Spleen (tissue), 7 donors: ENCODE data around the gene FLYWCH1.

Source experiments
- POLR2AphosphoS5 ChIP-seq, 3 donors: sonication (generic); formaldehyde crosslinking; IDR thresholded peaks; one replicate each; pipeline ENCODE4 v1.5.1; 2017; ENCODE audit warnings: antibody characterized with exemption in 3 of 3
- TF ChIP-seq, protein P1 (sequence below), 11 experiments: fragments of 200-600 bp in 7 of 11; fragments of 450-650 bp in 4 of 11; sonication (generic) in 4 of 11; IDR thresholded peaks in 8 of 11; conservative IDR thresholded peaks in 3 of 11; 1 replicate in 7 of 11; 2 replicates in 4 of 11; pipeline versions ENCODE4 v1.4.0 to v1.8.0; 2016 to 2021; ENCODE audit warnings: antibody characterized with exemption in 11 of 11, inconsistent platforms in 4 of 11, mild to moderate bottlenecking in 1 of 11
- donor health status: DM: no; HTN: no; CAD: no; lungs with moderate emphysema.
- donor health status: DM: no; HTN: no; CAD: no.
- donor health status: DM: no; HTN: no; CAD: no.

DNA sequence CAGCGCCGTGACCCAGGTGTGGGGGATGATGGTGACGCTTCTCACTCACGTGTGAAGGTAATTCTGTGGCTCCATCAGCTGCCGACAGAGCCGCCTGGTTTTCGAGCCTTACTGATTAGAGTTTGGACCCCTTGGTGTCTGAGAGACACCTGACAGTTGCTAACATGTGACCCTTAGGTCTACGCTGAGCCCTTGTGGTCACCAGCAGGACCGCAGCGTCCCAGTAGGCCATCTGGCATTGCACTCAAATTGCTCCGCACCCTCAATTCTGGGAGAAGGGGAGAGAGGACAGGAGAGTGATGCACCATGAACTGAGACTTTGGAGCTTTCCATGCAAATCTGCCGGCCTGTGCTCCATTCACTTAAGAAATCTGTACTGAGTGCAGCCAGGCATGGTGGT lies 2.5 kb downstream of the FLYWCH1 start:
- TF ChIP-seq, protein P1, sequence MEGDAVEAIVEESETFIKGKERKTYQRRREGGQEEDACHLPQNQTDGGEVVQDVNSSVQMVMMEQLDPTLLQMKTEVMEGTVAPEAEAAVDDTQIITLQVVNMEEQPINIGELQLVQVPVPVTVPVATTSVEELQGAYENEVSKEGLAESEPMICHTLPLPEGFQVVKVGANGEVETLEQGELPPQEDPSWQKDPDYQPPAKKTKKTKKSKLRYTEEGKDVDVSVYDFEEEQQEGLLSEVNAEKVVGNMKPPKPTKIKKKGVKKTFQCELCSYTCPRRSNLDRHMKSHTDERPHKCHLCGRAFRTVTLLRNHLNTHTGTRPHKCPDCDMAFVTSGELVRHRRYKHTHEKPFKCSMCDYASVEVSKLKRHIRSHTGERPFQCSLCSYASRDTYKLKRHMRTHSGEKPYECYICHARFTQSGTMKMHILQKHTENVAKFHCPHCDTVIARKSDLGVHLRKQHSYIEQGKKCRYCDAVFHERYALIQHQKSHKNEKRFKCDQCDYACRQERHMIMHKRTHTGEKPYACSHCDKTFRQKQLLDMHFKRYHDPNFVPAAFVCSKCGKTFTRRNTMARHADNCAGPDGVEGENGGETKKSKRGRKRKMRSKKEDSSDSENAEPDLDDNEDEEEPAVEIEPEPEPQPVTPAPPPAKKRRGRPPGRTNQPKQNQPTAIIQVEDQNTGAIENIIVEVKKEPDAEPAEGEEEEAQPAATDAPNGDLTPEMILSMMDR (IDR thresholded peaks at IDR 0.05 in 8 of 11, conservative IDR thresholded peaks at IDR 0.05 in 3 of 11) = no peak
- no peak for TF ChIP-seq POLR2AphosphoS5 (IDR thresholded peaks at IDR 0.05)
